ENCODE measurements around the gene KRTAP4-12. TPM values are rescaled to one million over a fixed set of nuclear protein-coding genes. Genes with fewer than 3 reads are reported as not detected.
"Not testable (repeated sequence)": the region's sequence is repeated elsewhere in the genome, so short reads cannot be mapped to it uniquely, and the experiment has no call there.

Gene KRTAP4-12
- total and polyA plus RNA-seq, 2 of the 13 experiments (the other 11 are each of a cell fraction or from before 2014, with no cell fraction given), result not detected

- no peak for TF ChIP-seq ZBTB38 (CRISPR knock-in tag; IDR thresholded peaks at IDR 0.05)
- no peak for TF ChIP-seq ZNF263 (CRISPR knock-in tag; IDR thresholded peaks at IDR 0.05)
- TF ChIP-seq ZNF781 (CRISPR knock-in tag; IDR thresholded peaks at IDR 0.05; ENCODE audit: borderline replicate concordance, not compliant biosample characterization), result no peak
- no peak for TF ChIP-seq GPN1 (CRISPR knock-in tag; IDR thresholded peaks at IDR 0.05; ENCODE audit: borderline replicate concordance)
- no peak for TF ChIP-seq GATAD1 (CRISPR knock-in tag; IDR thresholded peaks at IDR 0.05)
These were observed 5.3 kb downstream of the KRTAP4-12 start (continued) for GRCh38 chr17:41118721-41119120.

GRCh38 chr17:41117846-41118386, 6.1 kb downstream of the KRTAP4-12 start, which contains the start of gene KRTAP4-11:
Gene KRTAP4-11 (minus strand): TSS chr17:41118373. CDS start chr17:41118315, 58 bp downstream.
- H3K79me2 ChIP-seq (ENCODE audit: insufficient read depth, low read length); intact Hi-C loops (cut with micrococcal nuclease; ENCODE audit: unreplicated experiment); H3K9me3 ChIP-seq (ENCODE audit: low read length); H3K9ac ChIP-seq (ENCODE audit: insufficient read depth, low read depth, low read length); in situ Hi-C loops (cut with HindIII; ENCODE audit: extremely low pct_ligation_motif_present, low pct_unique_long_range_greater_than_20kb); ATAC-seq; H3K27me3 ChIP-seq (ENCODE audit: control insufficient read depth in 1 of 2, insufficient read depth in 2 of 2, low read length in 2 of 2); BruUV-seq (replicated peaks); H3K27ac ChIP-seq (ENCODE audit: extremely low read length, insufficient read depth, low read length); FAIRE-seq; H3K4me1 ChIP-seq (ENCODE audit: insufficient read depth, low read length); H4K20me1 ChIP-seq (ENCODE audit: insufficient read depth, low read length); H3K36me3 ChIP-seq (replicated peaks in 1 of 2; ENCODE audit: control insufficient read depth in 1 of 2, insufficient read depth in 2 of 2, low read length in 2 of 2); H2AFZ ChIP-seq (ENCODE audit: low read length); H3K4me3 ChIP-seq (replicated peaks in 1 of 3; ENCODE audit: insufficient read depth in 1 of 3, low read depth in 2 of 3, low read length in 3 of 3); POLR2A ChIA-PET; CTCF ChIA-PET (ENCODE audit: low intra/inter-chr PET ratio, low total read pairs); DNase-seq (ENCODE audit: low spot score); H3K4me2 ChIP-seq (ENCODE audit: low read depth, low read length): not testable (repeated sequence)
- WGBS (ENCODE audit: low lambda C conversion rate), result 0% methylated on average over 3 of the region's 10 CpGs

GRCh38 chr17:41116297-41116696, 7.7 kb downstream of the KRTAP4-12 start:
- DNase-seq (ENCODE audit: low spot score) (no peak), FAIRE-seq (no peak), ATAC-seq (no peak)
- Histone ChIP-seq H3K36me3 (replicated peaks in 1 of 2; ENCODE audit: control insufficient read depth in 1 of 2, insufficient read depth in 2 of 2, low read length in 2 of 2) (no peaks in the 10 kb centered on the region), H3K9ac (ENCODE audit: insufficient read depth, low read depth, low read length) (no peak overlapping the region), H3K4me1 (ENCODE audit: insufficient read depth, low read length) (no peaks in the 10 kb centered on the region), H3K27ac (ENCODE audit: extremely low read length, insufficient read depth, low read length) (no peak overlapping the region), H3K79me2 (ENCODE audit: insufficient read depth, low read length) (no peaks in the 10 kb centered on the region), H3K4me3 (replicated peaks in 1 of 3; ENCODE audit: insufficient read depth in 1 of 3, low read depth in 2 of 3, low read length in 3 of 3) (no peak overlapping the region), H2AFZ (ENCODE audit: low read length) (no peak overlapping the region), H3K9me3 (ENCODE audit: low read length) (peaks cover 3% of the 10 kb centered on the region; the same call in 1 of the 2 replicates), H3K4me2 (ENCODE audit: low read depth, low read length) (no peak overlapping the region), H3K27me3 (ENCODE audit: control insufficient read depth in 1 of 2, insufficient read depth in 2 of 2, low read length in 2 of 2) (peaks cover 0 to 4% of the 10 kb centered on the region in 2 experiments; a peak in 2 of 5 replicates), H4K20me1 (ENCODE audit: insufficient read depth, low read length) (no peaks in the 10 kb centered on the region)
- intact Hi-C loops (cut with micrococcal nuclease; ENCODE audit: unreplicated experiment), result no loop called here
- CTCF ChIA-PET (ENCODE audit: low intra/inter-chr PET ratio, low total read pairs), result no interaction called here
- in situ Hi-C loops (cut with HindIII; ENCODE audit: extremely low pct_ligation_motif_present, low pct_unique_long_range_greater_than_20kb), result no loop called here
- POLR2A ChIA-PET, result no interaction called here
- WGBS (ENCODE audit: low lambda C conversion rate), result 39% methylated on average over 5 of the region's 5 CpGs
- BruUV-seq (replicated peaks), result no TSS peak
- TF ChIP-seq BATF2 (CRISPR knock-in tag; IDR thresholded peaks at IDR 0.05) (no peak), NCOA5 (CRISPR knock-in tag; IDR thresholded peaks at IDR 0.05) (no peak), ONECUT2 (CRISPR knock-in tag; IDR thresholded peaks at IDR 0.05) (no peak), GATA4 (IDR thresholded peaks at IDR 0.05; ENCODE audit: borderline replicate concordance, low read depth) (no peak), FOXC1 (CRISPR knock-in tag; IDR thresholded peaks at IDR 0.05; ENCODE audit: borderline replicate concordance) (no peak), HDAC2 (CRISPR knock-in tag; IDR thresholded peaks at IDR 0.05) (no peak), ZNF354B (CRISPR knock-in tag; IDR thresholded peaks at IDR 0.05) (no peak), JARID2 (CRISPR knock-in tag; IDR thresholded peaks at IDR 0.05; ENCODE audit: insufficient replicate concordance) (no peak), HOXA3 (CRISPR knock-in tag; IDR thresholded peaks at IDR 0.05) (no peak), ERF (CRISPR knock-in tag; IDR thresholded peaks at IDR 0.05) (no peak), ZFAT (CRISPR knock-in tag; conservative IDR thresholded peaks at IDR 0.05) (no peak), ZSCAN21 (CRISPR knock-in tag; IDR thresholded peaks at IDR 0.05; ENCODE audit: borderline replicate concordance) (no peak), ZNF619 (CRISPR knock-in tag; IDR thresholded peaks at IDR 0.05) (no peak)
